HG03432 (cell line): Measurements from ENCODE around the gene OBSCN.

Experiments
- ATAC-seq: cut with Tn5 transposase; IDR thresholded peaks from one replicate; pipeline ENCODE4 v1.9.1; 2021; ENCODE audit warnings: mild to moderate bottlenecking, moderate library complexity; ENCODE audit not compliant: unreplicated experiment

The OBSCN gene

GRCh38 chr1:228275430-228276173 is 67.8 kb downstream of the OBSCN start:
- peak; percentile 78 for ATAC-seq

DNA sequence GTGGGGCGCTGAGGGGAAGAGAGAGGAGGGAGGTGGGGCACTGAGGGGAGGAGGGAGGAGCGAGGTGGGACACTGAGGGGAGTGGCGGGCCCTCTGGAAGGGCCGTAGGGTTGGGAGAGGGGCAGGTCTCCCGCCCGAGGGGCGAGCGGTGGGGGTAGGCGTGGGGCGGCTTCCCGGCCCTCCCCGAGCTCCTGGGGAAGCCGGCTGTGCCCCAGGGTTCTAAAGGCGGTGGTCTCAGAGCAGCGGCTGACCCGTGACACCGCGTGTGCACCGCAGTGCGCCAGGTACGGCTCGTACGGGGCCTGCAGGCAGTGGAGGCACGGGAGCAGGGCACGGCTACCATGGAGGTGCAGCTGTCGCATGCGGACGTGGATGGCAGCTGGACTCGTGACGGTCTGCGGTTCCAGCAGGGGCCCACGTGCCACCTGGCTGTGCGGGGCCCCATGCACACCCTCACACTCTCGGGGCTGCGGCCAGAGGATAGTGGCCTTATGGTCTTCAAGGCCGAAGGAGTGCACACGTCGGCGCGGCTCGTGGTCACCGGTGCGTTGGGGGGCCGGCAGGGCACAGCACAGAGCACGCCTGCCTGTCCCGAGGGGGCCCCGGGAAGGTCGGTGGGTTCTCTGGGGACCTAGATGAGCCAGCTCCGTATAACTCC is 68.5 kb downstream of the OBSCN start:
- ATAC-seq = peak; percentile 9

GRCh38 chr1:228276901-228277490 is 69.2 kb downstream of the OBSCN start:
- no peak for ATAC-seq

DNA sequence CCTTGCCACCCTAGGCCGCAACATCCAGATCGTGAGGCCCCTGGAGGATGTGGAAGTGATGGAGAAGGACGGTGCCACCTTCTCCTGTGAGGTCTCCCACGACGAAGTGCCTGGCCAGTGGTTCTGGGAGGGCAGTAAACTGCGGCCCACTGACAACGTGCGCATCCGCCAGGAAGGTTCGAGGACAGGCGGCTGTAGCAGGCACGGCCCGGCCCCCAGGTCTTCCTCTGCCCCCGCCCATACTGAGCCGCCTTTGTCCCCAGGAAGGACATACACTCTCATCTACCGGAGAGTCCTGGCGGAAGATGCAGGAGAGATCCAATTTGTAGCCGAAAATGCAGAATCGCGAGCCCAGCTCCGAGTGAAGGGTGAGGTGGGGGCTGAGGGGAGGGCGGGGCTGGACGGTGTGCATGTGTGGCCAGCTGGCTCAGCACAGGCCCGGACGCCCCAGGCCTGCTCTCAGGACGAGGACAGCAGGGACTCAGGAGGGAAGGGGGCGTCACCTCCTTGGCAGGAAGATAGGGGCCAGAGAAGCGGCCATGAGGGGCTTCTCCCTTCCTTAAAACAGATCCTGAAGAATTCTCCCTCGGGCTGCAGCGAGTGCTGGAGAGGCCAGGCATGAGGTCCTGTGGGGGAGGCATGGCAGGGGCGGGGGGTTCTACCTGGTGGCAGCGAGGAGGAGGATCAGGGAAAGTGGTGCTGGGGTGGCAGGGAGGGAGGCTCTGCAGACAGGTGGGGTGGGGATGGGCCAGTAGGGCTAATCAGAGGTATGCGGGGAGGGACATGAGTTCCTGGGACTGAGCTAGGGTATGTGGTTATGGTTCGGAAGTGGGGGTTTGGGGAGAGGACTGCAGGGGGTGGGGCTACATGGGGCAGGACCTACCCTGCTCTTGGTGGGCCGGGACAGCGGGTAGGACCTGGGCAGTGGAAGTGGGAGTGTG is 69.9 kb downstream of the OBSCN start:
- no peak for ATAC-seq

DNA sequence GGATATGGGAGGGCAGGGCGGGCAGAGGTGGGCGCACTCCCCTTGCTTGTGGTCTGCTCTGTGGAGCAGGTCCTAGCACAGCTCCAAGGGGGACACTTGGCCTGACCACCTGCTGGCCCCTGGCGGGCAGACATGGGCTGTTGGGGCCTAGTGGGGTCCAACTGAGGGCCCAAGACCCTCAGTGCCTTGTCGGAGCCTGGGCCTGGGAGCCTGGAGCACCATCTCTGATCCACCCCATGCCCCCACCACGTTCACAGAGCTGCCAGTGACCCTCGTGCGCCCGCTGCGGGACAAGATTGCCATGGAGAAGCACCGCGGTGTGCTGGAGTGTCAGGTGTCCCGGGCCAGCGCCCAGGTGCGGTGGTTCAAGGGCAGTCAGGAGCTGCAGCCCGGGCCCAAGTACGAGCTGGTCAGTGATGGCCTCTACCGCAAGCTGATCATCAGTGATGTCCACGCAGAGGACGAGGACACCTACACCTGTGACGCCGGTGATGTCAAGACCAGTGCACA is 70.6 kb downstream of the OBSCN start:
- no peak for ATAC-seq

DNA sequence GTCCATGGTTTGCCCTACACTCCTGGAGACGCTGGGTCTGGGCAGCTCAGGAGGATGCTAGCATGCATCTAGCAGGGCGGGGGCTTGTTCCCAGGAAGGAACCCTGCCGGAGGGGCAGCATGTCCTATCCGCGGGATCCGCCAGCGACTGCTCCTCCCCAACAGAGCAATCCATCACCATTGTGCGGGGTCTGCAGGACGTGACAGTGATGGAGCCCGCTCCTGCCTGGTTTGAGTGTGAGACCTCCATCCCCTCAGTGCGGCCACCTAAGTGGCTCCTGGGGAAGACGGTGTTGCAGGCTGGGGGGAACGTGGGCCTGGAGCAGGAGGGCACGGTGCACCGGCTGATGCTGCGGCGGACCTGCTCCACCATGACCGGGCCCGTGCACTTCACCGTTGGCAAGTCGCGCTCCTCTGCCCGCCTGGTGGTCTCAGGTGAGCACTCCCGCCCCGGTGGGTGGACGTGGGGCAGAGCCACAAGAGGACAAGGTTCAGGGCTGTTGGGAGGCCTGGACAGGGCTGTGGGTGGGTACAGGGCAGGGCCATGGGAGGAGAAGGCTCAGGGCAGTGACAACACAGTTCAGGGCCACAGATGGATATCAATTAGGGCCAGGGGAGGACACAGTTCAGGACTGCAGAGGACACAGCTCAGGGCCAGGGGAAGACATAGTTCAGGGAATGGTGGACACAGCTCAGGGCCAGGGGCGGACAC is 71.3 kb downstream of the OBSCN start:
- no peak for ATAC-seq

DNA sequence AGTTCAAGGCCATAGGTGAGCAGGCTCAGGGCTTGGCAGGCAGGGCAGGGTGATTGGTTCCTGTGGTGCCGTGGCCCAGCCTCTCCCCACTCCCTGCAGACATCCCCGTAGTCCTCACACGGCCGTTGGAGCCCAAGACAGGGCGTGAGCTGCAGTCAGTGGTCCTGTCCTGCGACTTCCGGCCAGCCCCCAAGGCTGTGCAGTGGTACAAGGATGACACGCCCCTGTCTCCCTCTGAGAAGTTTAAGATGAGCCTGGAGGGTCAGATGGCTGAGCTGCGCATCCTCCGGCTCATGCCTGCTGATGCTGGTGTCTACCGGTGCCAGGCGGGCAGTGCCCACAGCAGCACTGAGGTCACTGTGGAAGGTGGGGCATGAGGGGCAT is 71.9 kb downstream of the OBSCN start:
- ATAC-seq = no peak

GRCh38 chr1:228280106-228280901 is 72.5 kb downstream of the OBSCN start:
- no peak for ATAC-seq

GRCh38 chr1:228280961-228281591 is 73.2 kb downstream of the OBSCN start:
- ATAC-seq = no peak

DNA sequence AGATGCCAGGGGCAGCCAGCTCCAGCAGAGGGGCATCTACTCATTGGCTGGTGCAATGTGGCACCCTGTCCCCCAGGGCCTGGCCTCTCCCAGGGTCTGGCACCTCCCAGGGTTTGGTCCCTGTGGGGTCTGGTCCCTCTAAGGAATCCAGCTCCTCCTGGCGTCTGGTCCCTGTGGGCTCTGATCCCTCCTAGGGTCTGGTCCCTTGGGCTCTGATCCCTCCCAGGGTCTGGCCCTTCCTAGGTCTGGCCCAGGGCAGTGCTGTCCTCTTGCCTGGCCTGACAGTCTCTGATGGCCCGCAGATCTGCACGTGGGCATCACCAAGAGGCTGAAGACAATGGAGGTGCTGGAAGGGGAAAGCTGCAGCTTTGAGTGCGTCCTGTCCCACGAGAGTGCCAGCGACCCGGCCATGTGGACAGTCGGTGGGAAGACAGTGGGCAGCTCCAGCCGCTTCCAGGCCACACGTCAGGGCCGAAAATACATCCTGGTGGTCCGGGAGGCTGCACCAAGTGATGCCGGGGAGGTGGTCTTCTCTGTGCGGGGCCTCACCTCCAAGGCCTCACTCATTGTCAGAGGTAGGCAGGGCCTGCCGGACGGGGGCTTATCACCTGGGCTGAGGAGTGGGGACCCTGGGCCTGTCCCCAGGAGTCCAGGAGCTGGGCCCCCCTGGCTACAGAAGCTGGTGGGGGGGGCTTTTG is 73.9 kb downstream of the OBSCN start:
- ATAC-seq = no peak

GRCh38 chr1:228282329-228283042 is 74.6 kb downstream of the OBSCN start:
- ATAC-seq = no peak

DNA sequence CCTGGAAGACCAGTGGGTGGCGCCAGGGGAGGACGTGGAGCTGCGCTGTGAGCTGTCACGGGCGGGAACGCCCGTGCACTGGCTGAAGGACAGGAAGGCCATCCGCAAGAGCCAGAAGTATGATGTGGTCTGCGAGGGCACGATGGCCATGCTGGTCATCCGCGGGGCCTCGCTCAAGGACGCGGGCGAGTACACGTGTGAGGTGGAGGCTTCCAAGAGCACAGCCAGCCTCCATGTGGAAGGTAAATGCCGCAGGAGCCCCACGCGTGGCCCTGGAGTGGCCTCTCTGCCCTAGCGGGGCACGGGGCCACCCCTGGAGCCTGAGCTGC is 75.2 kb downstream of the OBSCN start:
- no peak for ATAC-seq

DNA sequence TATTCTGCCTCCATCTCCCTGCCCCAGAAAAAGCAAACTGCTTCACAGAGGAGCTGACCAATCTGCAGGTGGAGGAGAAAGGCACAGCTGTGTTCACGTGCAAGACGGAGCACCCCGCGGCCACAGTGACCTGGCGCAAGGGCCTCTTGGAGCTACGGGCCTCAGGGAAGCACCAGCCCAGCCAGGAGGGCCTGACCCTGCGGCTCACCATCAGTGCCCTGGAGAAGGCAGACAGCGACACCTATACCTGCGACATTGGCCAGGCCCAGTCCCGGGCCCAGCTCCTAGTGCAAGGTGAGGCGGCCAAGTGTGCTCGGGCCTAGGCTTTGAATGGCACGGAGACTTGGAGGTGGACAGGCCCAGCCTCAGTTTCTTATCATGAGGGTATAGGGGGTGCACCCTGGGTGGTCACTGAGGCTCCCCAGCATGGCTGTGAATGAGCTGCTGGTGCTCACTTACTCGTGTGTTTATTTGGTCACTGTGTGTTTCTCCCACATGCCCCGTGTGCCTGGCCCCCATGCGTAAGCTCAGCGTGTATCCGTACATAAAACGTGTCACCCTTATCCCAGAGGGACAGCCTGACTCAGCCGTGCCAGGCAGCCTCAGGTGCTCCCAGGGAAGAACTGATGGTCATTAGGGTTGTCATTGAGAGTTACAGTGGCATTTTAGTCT is 75.8 kb downstream of the OBSCN start:
- no peak for ATAC-seq

DNA sequence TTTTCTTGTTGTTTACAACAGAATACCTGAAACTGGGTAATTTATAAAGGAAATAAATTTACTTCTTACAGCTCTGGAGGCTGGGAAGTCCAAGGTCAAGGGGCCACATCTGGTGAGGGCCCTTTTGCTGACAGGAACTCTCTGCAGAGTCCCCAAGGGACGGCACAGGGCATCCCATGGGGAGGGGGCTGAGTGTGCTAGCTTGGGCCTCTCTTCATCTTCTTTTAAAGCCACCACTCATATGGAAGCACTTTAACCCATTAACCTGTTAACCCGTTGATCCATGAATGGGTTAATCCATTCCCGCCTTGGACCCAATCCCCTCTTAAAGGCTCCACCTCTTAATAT is 76.3 kb downstream of the OBSCN start:
- ATAC-seq = no peak

DNA sequence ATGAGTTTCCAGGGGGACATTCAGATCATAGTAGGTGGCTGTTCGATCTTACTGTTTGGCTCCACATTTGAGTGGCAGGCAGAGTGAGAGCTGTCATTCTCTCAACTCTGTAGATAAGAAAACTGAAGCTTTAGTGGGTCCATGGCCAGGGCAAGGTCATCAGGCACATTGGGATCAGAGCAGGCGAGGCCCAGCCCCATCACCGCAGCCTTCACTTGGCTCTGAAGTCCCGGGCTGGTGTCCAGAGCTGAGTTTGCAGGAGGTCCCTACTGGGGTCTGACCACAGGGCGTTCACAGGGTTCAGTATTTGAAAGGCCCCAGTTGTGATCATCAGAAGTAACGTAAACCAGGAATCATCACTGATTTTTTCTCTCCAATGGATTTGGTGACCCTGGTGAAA is 76.7 kb downstream of the OBSCN start:
- no peak for ATAC-seq

DNA sequence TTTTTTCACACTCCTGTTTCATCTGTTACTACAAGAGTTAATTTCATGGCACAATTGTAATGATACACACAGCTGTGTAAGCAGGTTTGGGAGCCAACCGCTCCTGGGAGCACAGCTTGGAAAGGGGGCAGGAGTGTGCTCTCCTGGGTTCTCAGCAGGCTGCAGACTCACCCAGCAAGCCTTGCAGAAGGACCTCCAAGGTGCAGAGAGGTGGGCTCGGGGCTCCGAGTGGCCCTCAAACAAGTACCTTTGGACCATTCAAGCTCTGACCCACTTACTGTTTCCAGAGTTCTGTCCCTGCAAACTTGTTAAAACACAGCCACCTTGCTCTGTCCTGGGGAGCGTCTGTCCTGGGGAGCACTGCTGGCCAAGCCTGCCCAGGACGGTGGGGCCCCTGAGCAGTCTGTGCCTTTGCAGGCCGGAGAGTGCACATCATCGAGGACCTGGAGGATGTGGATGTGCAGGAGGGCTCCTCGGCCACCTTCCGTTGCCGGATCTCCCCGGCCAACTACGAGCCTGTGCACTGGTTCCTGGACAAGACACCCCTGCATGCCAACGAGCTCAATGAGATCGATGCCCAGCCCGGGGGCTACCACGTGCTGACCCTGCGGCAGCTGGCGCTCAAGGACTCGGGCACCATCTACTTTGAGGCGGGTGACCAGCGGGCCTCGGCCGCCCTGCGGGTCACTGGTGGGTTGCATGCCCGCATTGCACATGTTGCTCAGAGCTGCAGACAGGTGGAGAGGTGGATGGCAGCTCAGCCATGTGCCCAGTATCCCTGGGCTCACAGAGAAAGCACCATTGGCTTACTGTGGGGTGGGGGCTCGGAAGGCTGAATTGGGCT is 78.0 kb downstream of the OBSCN start:
- no peak for ATAC-seq
